ENCODE data around the gene PDLIM1.

PDLIM1 gene

DNA sequence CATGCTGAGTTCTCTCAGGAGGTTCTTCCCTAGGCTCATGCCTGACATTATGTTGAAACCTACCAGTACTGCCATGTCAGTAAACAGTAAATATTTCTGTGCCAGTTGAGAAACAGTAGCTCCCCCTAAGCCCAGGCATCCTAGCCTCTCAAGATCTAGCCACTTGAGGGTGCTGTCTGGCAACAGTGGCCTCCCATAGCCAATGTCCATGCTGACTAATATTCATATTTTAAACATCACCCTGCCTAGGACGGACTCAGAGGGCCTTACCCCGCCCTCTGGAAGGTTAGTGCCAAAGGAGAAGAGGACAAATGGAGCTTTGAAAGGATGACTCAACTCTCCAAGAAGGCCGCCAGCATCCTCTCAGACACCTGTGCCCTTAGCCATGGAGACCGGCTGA lies 89.1 kb downstream of the PDLIM1 start:
- Histone ChIP-seq H3K4me1 (ENCODE audit: control insufficient read depth, low read depth, low read length) (no peaks in the 10 kb centered on the region), H3K56ac (ENCODE audit: low read length) (no peak overlapping the region), H2BK120ac (ENCODE audit: low read depth, low read length) (no peak overlapping the region), H3K36me3 (ENCODE audit: control insufficient read depth, insufficient read depth, low read length) (no peaks in the 10 kb centered on the region), H3K27me3 (ENCODE audit: insufficient read depth, low read length, poor library complexity) (no peaks in the 10 kb centered on the region), H3K23ac (ENCODE audit: low read length) (no peak overlapping the region), H3K9ac (ENCODE audit: low read length) (no peak overlapping the region), H4K5ac (ENCODE audit: low read length) (no peak overlapping the region), H3K4me3 (ENCODE audit: low read length) (no peak overlapping the region), H3K4ac (ENCODE audit: low read depth, low read length) (no peak overlapping the region), H2AK5ac (ENCODE audit: low read length) (no peak overlapping the region), H2BK5ac (ENCODE audit: low read length) (no peak overlapping the region), H2BK15ac (replicated peaks; ENCODE audit: low read depth) (no peak overlapping the region), H3K27ac (ENCODE audit: low read depth, low read length) (no peak overlapping the region), H3K79me2 (ENCODE audit: control insufficient read depth, insufficient read depth, low read length) (no peaks in the 10 kb centered on the region), H3K18ac (ENCODE audit: low read length) (no peak overlapping the region), H3K4me2 (ENCODE audit: low read length) (no peak overlapping the region), H4K8ac (ENCODE audit: low read depth, low read length) (no peak overlapping the region), H3K79me1 (ENCODE audit: low read length) (no peaks in the 10 kb centered on the region)
- DNase-seq: no peak
- no CpG with 5 or more reads among the region's 4 CpGs for WGBS (ENCODE audit: extremely low coverage, insufficient coverage, low lambda C conversion rate)

DNA sequence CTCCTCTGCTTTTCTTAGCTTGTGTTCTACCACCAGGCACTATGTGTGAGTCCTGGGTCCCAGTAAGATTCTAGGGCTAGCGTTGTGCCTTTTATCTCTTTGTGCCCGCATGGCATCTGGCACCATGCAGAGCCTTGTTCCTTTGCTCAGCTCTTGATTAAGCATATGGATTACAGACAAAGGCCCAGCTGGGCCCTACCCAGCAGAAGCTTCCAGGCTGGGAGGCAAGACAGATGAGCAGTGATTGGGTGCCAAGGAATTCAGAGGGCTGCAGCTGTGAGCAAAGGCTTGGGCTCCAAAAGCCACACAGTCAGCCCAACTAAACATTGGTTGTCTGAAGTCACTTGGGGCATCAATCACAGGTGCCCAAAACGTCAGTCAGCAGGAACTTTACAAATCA lies 94.8 kb downstream of the PDLIM1 start:
- Histone ChIP-seq H3K36me3 (ENCODE audit: control insufficient read depth, insufficient read depth, low read length) (no peaks in the 10 kb centered on the region), H2BK15ac (replicated peaks; ENCODE audit: low read depth) (no peak overlapping the region), H3K27ac (ENCODE audit: low read depth, low read length) (no peak overlapping the region), H3K18ac (ENCODE audit: low read length) (no peak overlapping the region), H3K9ac (ENCODE audit: low read length) (no peak overlapping the region), H3K79me1 (ENCODE audit: low read length) (no peaks in the 10 kb centered on the region), H3K4me2 (ENCODE audit: low read length) (no peak overlapping the region), H3K23ac (ENCODE audit: low read length) (no peak overlapping the region), H3K27me3 (ENCODE audit: insufficient read depth, low read length, poor library complexity) (no peaks in the 10 kb centered on the region), H3K56ac (ENCODE audit: low read length) (no peak overlapping the region), H3K79me2 (ENCODE audit: control insufficient read depth, insufficient read depth, low read length) (no peaks in the 10 kb centered on the region), H3K4me3 (ENCODE audit: low read length) (no peak overlapping the region), H4K5ac (ENCODE audit: low read length) (no peak overlapping the region), H3K4me1 (ENCODE audit: control insufficient read depth, low read depth, low read length) (peaks cover 4% of the 10 kb centered on the region), H2BK120ac (ENCODE audit: low read depth, low read length) (no peak overlapping the region), H2AK5ac (ENCODE audit: low read length) (no peak overlapping the region), H4K8ac (ENCODE audit: low read depth, low read length) (no peak overlapping the region), H2BK5ac (ENCODE audit: low read length) (no peak overlapping the region), H3K4ac (ENCODE audit: low read depth, low read length) (no peak overlapping the region)
- no CpG with 5 or more reads among the region's 3 CpGs for WGBS (ENCODE audit: extremely low coverage, insufficient coverage, low lambda C conversion rate)
- peak; percentile 55 for DNase-seq

DNA sequence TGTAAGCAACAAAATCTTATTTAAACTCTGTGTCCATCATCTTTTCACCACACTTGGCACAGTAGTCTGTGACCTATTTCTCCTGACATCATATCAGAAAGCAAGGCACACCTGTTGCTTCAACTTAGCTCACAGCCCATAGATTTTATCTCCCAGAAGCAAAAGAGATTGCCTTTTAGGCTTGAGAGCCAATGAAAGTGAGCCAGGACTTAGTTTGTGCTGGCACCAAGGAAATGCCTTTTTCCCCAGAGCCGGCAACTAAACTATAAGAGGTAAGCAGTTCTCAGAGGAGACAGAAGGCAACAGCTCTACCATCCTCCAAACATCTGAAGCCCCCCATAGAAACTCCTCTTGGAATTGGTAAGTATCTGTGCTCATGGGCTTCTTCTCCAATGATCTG lies 96.9 kb downstream of the PDLIM1 start, which contains the start of gene ACSM6:
Gene ACSM6 (plus strand): TSS at position 295 of the 400 bp plus-strand sequence. CDS start 248 bp downstream, outside the sequence.
- H3K4me3 ChIP-seq (ENCODE audit: low read length): no peak within 1 kb of the TSS
- H3K9ac ChIP-seq (ENCODE audit: low read length): no peak within 1 kb of the TSS
- no peak within 1 kb of the TSS for H3K4ac ChIP-seq (ENCODE audit: low read depth, low read length)
- no peak within 1 kb of the TSS for H2BK120ac ChIP-seq (ENCODE audit: low read depth, low read length)
- DNase-seq: no peak
- WGBS (ENCODE audit: extremely low coverage, insufficient coverage, low lambda C conversion rate): no CpG with 5 or more reads among the region's 1 CpG
- H2AK5ac ChIP-seq (ENCODE audit: low read length): no peak within 1 kb of the TSS
- H3K36me3 ChIP-seq (ENCODE audit: control insufficient read depth, insufficient read depth, low read length): no peaks in the 10 kb centered on the region
- H2BK5ac ChIP-seq (ENCODE audit: low read length): no peak within 1 kb of the TSS
- H4K8ac ChIP-seq (ENCODE audit: low read depth, low read length): no peak within 1 kb of the TSS
- H4K5ac ChIP-seq (ENCODE audit: low read length): no peak within 1 kb of the TSS
- H3K23ac ChIP-seq (ENCODE audit: low read length): no peak within 1 kb of the TSS
- H3K4me2 ChIP-seq (ENCODE audit: low read length): no peak within 1 kb of the TSS
- H3K56ac ChIP-seq (ENCODE audit: low read length): no peak within 1 kb of the TSS
- H3K27ac ChIP-seq (ENCODE audit: low read depth, low read length): no peak within 1 kb of the TSS
- H3K4me1 ChIP-seq (ENCODE audit: control insufficient read depth, low read depth, low read length): peaks cover 4% of the 10 kb centered on the region
- H2BK15ac ChIP-seq (replicated peaks; ENCODE audit: low read depth): no peak within 1 kb of the TSS
- H3K79me1 ChIP-seq (ENCODE audit: low read length): no peaks in the 10 kb centered on the region
- no peaks in the 10 kb centered on the region for H3K27me3 ChIP-seq (ENCODE audit: insufficient read depth, low read length, poor library complexity)
- H3K79me2 ChIP-seq (ENCODE audit: control insufficient read depth, insufficient read depth, low read length): no peaks in the 10 kb centered on the region
- no peak within 1 kb of the TSS for H3K18ac ChIP-seq (ENCODE audit: low read length)

DNA sequence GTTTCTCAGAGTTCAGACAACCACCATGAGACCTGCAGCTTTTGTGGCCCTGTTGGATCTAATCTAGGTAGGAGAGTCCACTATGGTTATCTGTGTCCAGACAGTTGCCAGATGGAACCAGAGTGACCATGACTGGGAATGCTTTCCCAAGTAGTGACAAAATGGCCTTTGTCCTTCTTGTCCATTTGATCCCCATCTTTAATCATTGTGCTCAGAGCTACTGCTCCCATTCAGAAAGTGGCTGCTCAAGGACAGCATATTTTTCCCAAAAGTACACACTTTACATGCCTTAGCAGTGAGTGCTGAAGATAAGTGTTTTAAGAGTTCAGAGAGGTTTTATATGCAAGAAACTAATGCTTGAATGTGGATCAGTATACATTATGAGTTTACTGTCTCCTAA lies 102.2 kb downstream of the PDLIM1 start:
- H2AK5ac ChIP-seq (ENCODE audit: low read length): no peak overlapping the region
- H2BK15ac ChIP-seq (replicated peaks; ENCODE audit: low read depth): no peak overlapping the region
- H4K8ac ChIP-seq (ENCODE audit: low read depth, low read length): no peak overlapping the region
- no peak overlapping the region for H2BK120ac ChIP-seq (ENCODE audit: low read depth, low read length)
- H3K9ac ChIP-seq (ENCODE audit: low read length): no peak overlapping the region
- H3K4me3 ChIP-seq (ENCODE audit: low read length): no peak overlapping the region
- no peak overlapping the region for H3K27ac ChIP-seq (ENCODE audit: low read depth, low read length)
- H2BK5ac ChIP-seq (ENCODE audit: low read length): no peak overlapping the region
- DNase-seq: no peak
- H3K27me3 ChIP-seq (ENCODE audit: insufficient read depth, low read length, poor library complexity): no peaks in the 10 kb centered on the region
- no peaks in the 10 kb centered on the region for H3K36me3 ChIP-seq (ENCODE audit: control insufficient read depth, insufficient read depth, low read length)
- H3K4ac ChIP-seq (ENCODE audit: low read depth, low read length): no peak overlapping the region
- no peak overlapping the region for H3K56ac ChIP-seq (ENCODE audit: low read length)
- H3K18ac ChIP-seq (ENCODE audit: low read length): no peak overlapping the region
- H3K79me1 ChIP-seq (ENCODE audit: low read length): no peaks in the 10 kb centered on the region
- H4K5ac ChIP-seq (ENCODE audit: low read length): no peak overlapping the region
- no peaks in the 10 kb centered on the region for H3K4me1 ChIP-seq (ENCODE audit: control insufficient read depth, low read depth, low read length)
- H3K4me2 ChIP-seq (ENCODE audit: low read length): no peak overlapping the region
- no peak overlapping the region for H3K23ac ChIP-seq (ENCODE audit: low read length)
- H3K79me2 ChIP-seq (ENCODE audit: control insufficient read depth, insufficient read depth, low read length): no peaks in the 10 kb centered on the region

DNA sequence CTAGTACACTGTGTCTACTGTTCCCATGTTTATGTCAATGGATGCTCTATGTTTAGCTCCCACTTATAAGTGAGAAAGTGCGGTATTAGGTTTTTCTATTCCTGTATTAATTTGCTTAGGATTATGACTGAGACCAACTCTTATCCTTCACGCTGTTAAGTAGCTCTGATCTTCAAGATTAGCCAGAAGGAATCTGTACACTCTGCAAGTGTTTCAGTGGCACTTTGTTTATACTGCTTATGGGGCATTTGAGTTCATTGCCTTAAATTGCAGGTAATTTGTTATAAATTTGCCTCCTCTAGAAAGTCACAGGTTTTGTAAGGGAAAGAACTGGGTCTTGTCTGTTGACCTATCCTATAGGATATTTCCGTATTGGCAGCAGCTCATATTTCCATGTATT lies 103.2 kb downstream of the PDLIM1 start:
- H3K4me1 ChIP-seq (ENCODE audit: control insufficient read depth, low read depth, low read length): no peaks in the 10 kb centered on the region
- no peak overlapping the region for H4K8ac ChIP-seq (ENCODE audit: low read depth, low read length)
- no peak overlapping the region for H3K4me2 ChIP-seq (ENCODE audit: low read length)
- no peak for DNase-seq
- H3K79me2 ChIP-seq (ENCODE audit: control insufficient read depth, insufficient read depth, low read length): no peaks in the 10 kb centered on the region
- H2BK15ac ChIP-seq (replicated peaks; ENCODE audit: low read depth): no peak overlapping the region
- no CpG with 5 or more reads among the region's 3 CpGs for WGBS (ENCODE audit: extremely low coverage, insufficient coverage, low lambda C conversion rate)
- H3K36me3 ChIP-seq (ENCODE audit: control insufficient read depth, insufficient read depth, low read length): no peaks in the 10 kb centered on the region
- no peak overlapping the region for H2AK5ac ChIP-seq (ENCODE audit: low read length)
- H4K5ac ChIP-seq (ENCODE audit: low read length): no peak overlapping the region
- H3K4ac ChIP-seq (ENCODE audit: low read depth, low read length): no peak overlapping the region
- H3K18ac ChIP-seq (ENCODE audit: low read length): no peak overlapping the region
- H3K79me1 ChIP-seq (ENCODE audit: low read length): no peaks in the 10 kb centered on the region
- H3K27me3 ChIP-seq (ENCODE audit: insufficient read depth, low read length, poor library complexity): no peaks in the 10 kb centered on the region
- no peak overlapping the region for H3K56ac ChIP-seq (ENCODE audit: low read length)
- H3K27ac ChIP-seq (ENCODE audit: low read depth, low read length): no peak overlapping the region
- H3K23ac ChIP-seq (ENCODE audit: low read length): no peak overlapping the region
- no peak overlapping the region for H3K9ac ChIP-seq (ENCODE audit: low read length)
- H2BK120ac ChIP-seq (ENCODE audit: low read depth, low read length): no peak overlapping the region
- no peak overlapping the region for H3K4me3 ChIP-seq (ENCODE audit: low read length)
- no peak overlapping the region for H2BK5ac ChIP-seq (ENCODE audit: low read length)
